ENCODE measurements around the gene PLPP4.

DNA sequence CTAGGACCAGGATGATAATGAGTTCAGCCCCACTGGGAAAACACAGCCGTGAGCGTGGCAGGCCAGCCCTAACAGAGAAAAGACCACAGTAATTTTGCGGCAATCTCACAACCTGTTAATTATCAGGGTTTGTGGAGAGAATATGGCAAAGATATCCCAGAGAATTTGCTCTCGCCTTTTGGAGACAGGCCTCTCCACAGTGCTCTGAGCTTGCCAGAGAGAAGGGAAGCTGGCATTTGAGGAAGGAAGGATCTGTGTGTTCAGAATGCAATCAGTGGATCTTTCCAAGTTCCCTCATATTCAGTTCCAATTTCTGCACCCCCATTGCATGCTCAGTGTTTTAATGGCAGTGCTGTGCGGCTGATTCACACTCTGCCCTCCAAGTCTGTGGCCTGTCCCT lies 60.2 kb downstream of the PLPP4 start:
- TF ChIP-seq EZH2phosphoT487 (conservative IDR thresholded peaks at IDR 0.05; ENCODE audit: low read length): no peak
- TF ChIP-seq, protein P1, sequence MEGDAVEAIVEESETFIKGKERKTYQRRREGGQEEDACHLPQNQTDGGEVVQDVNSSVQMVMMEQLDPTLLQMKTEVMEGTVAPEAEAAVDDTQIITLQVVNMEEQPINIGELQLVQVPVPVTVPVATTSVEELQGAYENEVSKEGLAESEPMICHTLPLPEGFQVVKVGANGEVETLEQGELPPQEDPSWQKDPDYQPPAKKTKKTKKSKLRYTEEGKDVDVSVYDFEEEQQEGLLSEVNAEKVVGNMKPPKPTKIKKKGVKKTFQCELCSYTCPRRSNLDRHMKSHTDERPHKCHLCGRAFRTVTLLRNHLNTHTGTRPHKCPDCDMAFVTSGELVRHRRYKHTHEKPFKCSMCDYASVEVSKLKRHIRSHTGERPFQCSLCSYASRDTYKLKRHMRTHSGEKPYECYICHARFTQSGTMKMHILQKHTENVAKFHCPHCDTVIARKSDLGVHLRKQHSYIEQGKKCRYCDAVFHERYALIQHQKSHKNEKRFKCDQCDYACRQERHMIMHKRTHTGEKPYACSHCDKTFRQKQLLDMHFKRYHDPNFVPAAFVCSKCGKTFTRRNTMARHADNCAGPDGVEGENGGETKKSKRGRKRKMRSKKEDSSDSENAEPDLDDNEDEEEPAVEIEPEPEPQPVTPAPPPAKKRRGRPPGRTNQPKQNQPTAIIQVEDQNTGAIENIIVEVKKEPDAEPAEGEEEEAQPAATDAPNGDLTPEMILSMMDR (IDR thresholded peaks at IDR 0.05; ENCODE audit: insufficient read depth, low read length, poor library complexity, severe bottlenecking): no peak

Measured in SU-DHL-6 (cell line).